GM19395 (cell line): ENCODE measurements around the gene C4BPA.

Source experiments
- ATAC-seq: cut with Tn5 transposase; IDR thresholded peaks from one replicate; pipeline ENCODE4 v1.9.1; 2021; ENCODE audit warnings: mild to moderate bottlenecking, moderate library complexity; ENCODE audit not compliant: unreplicated experiment

Gene C4BPA

DNA sequence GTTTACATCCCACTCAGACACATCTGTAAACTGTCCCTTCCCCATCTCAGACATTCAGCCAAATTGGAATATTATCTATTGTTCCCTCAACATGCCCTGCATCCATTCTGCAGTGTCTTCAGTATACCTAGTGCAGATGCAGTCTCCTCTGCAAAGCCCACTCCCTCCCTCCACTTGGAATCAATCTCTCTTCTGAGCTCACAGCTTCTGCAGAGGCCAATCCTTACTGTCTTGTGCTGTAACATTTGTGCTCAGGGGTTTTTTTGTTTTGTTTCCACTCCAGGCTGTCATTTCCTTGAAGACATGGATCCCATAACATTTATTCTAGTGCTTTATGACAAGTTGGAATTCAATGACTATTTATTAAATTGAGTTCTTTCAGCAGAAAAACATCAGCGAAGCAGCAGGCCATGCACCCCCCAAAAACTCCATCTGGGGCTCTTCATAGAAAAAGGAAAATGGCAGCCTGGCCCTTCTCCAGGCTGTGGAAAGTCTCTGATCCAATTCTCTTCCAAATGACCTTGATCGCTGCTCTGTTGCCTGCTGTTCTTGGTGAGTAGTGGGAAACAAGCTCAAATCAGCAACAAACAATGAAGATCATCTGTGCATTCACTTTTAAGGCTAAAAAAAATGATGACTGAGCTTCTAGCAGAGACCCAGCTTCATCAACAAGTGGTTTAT, 8.7 kb downstream of the C4BPA start:
- no peak for ATAC-seq

DNA sequence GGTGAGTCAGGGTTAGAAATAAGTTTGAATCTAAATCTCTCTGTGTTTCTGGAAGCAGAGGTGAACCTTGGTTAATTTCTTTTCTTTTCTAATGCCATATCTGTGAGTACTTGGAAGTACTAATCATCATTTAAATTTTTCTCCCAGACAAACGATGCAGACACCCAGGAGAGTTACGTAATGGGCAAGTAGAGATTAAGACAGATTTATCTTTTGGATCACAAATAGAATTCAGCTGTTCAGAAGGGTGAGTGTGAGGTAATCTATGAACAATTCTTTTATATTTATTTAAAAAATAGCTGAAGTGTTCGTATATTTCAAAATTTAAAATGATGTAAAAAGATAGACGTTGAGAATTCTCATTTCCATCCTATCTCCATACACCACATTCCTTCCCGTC, 11.2 kb downstream of the C4BPA start:
- no peak for ATAC-seq

DNA sequence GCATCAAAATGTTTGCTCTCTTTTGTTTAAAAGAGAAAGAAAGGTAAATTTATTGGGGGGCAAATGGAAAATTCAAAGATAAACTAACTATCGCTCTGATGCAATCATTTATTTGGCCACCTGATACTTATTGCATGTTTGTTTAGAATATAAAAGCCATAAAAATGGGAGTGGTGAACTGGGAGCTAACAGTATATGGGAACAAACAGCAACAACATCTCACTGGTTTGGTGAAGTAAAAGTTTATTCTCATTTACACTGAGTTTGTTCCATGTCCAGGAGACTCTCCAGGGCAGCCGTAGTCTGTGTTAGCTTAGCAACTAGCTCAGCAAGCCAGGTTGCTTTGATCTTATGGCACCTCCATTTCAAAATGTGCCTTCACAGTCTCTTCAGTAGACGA, 20.4 kb downstream of the C4BPA start:
- ATAC-seq, result no peak

DNA sequence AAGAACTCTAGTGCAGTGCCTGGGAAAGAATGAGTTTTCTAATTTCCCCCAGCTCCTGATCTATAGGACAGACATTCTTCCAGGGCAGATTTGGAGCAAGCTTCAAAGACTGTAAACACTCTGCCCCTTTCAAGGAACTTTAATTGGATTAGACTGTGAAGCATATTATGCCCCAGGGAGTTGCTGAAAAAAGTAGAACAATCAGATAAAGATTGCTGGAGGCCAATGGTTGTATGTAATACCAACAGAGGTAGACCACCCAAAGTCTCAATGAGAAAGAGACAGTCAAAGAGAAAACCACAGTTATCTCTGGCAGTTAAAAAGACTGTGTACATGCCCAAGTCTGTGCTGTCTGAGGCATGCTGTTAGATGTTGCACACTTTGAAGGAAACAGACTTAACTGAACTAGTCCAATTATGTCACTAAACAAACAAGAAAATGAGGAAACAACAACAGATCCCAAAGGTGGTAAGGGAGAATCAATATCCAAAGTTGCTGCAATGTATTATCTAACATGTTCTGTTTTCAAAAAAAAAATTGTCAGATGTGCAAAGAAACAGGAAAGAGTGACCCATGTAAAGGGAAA, 24.4 kb downstream of the C4BPA start:
- ATAC-seq, result no peak

DNA sequence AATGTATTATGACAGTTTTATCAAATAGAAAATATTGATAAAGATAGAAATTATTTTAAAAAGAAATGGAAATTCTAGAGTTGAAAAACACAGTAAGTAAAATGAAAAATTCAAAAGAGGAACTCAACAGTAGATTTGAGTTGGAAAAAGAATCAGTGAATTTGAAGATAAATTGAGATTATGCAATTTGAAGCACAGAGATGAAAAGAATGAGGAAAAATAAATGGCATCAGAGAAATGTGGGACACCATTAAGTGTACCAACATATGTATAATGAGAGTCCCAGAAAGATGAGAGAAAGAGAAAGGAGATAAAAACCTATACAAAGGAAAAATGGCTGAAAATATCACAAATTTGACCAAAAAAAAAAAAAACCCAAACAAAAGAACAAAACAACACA, 25.0 kb downstream of the C4BPA start:
- no peak for ATAC-seq

DNA sequence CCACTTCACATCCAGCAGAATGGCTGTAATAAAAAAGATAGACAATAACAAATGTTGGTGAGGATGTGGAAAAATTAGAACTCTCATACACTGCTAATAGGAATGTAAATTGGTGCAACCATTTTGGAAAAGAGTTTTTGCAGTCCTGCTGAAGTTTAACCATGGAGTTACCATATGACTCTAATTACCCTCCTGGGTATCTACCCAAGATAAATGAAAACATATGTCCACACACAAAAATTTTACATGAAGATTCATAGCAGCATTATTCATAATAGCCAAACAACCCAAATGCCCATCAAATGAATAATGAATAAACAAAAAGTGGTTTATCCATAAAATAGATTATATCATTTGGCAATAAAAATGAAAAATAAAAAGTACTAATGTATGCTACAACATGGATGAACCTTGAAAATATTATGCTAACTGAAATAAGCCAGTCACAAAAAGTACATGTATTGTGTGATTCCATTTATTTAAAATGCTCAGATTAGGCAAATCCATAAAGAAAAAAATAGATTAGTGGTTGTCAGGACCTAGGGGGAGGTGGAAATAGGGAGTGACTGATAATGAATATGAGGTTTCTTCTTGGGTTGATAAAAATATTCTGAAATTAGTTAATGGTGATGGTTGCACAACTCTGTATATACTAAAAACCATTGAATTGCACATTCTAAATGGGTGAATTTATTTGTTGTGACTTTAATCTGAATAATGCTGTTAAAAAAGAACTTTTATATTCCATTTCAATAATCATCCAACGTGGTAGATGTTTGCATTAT, 26.4 kb downstream of the C4BPA start:
- ATAC-seq, result no peak

DNA sequence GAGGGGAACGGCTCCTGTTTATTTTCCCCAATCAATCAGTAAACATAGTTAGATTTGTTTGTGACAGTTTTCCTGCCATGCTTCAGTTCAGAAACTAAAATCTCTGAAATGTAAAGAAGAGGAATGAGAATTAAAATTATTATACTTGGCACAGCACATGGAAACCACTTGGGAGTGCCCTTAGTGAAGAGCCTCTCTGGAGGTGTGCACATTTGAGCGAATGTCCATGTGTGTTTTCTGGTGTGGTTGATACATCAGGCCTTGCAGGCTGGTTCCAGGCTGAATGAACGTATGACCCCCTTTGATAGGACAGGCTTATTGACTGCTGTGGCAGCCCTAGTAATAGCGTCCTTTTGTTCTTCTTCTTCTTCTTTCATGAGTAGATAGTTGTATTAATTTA, 27.1 kb downstream of the C4BPA start:
- ATAC-seq, result no peak

DNA sequence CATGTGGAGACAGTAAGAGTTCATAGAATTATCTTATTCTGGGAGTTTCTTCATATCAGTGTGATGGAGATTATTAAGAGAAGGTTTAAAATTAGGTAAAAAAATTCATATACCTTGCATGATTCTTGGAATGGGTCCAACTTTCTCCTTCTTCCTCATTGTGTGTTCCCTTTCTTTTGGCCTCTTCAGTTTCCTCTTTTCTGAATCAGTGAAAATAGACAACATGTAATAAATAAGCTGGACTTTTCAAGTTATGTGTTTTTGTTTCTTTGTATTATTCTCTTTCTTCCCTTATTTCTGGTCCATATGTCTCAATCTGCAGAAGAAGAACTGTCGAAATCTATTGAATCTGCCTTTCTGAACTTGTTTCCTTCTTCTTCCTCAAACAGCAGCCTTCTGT, 30.5 kb downstream of the C4BPA start:
- no peak for ATAC-seq

DNA sequence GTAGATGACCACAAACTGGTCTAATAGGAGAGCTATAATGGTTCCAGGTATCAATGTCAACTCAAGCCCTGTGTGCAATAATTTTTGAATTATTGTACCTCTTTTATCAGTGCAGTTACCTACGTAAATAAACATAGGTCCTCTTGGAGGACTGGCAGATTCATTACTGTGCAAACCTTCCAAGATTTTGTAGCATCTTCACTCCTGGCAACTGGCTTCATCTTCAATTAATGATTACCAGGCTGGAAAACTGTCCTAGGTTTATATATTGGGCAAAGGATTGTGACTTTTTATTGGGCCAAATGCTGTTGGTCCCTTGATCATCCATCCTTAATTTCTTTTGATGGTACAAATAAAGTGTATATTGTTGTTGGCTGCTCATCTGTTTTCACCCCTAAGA, 35.6 kb downstream of the C4BPA start:
- no peak for ATAC-seq

DNA sequence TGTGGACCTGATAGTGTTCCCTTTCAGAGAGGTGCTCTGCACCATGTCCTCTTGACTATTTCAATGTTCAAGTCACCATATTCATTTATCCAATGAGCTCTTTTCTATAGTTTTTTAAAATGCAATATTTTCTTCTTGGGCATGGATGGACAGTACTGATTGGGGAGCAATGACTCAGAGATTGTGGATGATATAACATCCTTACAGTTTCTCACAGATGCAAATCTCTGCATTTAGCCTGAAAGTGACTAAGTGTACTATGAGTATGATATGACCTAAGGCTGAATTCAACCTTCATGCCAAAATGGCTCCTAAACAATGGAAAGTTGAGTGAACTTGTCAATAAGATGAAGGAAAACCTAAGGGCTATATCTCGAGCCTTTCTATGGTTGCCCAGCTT, 36.5 kb downstream of the C4BPA start:
- no peak for ATAC-seq

DNA sequence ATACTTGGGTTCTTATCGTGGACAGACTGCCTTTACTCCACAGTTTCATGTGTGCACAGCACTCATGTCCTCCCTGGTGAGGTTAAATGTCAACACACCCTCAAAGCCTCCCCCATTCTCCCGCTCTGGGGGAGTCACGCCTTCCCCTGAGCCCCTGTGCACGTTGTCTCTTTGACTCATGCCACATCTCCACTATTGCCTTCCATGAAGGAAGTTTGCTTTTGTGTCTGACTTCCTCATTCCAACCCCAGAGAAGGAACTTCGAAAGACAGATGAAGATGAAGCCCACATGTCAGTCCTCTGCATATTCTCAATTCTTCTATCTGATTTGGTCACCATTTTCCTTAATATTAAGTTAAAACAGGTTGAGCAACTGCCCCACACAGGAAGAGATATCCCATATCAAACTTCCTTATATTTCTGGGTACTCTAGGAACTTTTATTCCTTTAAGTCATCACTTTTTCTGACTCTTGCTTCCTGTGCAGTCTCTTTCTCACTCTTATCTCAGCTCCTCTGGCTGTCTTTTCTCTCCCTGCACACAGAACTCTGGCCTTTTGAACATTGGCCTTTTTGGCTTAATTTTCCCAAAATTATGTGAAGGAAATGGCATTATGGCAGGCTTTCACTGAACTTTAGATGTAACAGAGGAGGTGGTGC, 41.5 kb downstream of the C4BPA start:
- ATAC-seq, result no peak

DNA sequence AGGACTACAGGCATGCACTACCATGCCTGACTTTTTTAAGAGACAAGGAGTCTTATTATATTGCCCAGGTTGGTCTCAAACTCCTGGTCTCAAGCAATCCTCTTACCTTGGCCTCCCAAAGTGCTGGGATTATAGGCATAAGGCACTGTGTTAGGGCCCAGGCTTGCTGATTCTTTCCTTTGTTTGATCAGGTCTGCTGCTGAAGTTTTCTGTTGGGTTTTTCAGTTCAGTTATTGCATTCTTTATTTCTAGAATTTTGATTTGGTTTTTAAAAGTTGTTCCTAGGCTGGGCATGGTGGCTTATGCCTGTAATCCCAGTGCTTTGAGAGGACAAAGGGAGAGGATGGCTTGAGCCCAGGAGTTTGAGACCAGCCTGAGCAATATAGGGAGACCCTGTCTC, 47.9 kb downstream of the C4BPA start:
- no peak for ATAC-seq

DNA sequence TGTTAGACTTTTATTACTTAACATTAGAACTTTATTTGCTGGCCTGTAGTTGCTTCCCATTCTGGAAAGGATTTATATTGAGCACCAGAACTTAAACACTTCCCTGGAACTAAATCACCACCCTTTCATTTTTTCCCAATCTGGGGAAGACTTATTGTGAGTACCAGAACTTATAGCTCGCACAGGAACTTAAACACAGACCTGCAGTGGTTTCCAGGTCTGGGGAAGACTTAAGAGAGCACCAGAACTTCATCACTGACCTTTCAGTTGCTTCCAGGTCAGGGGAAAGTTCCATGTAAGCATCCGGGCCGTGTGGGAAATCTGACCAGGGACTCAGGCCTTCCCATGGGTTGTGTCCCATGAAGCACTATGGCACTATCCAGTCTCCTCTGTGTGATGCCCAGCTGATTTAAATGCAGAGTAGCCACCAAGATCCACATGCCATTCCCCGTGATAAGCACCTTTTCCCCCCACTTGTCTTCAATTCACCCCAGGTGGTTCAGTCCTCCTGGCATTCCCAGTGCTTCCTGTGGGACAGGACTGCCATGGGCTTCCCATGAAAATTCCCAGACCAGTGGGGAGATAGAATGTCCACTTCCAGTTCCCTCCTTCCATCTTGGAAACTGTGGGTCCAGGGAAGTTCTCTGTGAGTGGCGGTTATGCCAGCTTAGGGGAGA, 48.9 kb downstream of the C4BPA start:
- no peak for ATAC-seq

DNA sequence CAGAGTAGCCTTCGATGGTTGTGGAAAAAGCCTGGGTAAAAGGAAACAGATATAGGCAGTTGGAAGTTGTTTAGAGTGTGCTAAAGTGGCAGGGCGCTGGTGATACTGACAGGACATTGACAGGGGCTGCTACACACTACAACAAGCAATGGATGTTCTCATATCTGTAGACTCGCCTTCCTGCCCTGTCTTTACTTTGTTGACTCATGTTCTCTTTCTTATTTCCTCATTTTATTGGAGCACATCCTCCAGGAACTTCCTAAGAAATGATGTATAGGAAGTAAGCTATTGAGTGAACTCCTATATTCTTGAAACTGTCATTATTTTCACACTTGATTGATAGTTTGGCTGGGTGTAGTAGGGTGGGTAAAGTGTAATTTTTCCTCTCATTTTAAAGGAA, 51.0 kb downstream of the C4BPA start:
- ATAC-seq, result no peak

DNA sequence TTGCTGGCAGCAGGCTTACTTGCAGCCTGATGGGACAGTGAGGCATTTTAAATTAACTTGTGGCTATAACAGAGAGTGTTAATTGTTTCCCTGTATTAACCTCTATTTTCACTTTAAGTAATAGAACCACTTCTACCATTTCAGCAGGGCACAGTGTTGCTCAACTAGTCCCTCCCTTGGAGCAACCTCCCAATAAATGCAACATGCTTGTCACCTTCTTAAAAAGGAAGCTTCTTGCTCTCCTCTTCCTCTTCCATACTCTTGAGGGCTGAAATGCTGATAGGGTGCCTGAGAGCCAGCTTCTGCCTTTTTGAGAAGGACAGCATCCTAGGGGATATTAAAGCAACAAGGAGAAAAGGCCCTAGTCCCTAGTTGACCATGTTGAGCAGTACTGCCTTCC, 52.1 kb downstream of the C4BPA start:
- no peak for ATAC-seq

DNA sequence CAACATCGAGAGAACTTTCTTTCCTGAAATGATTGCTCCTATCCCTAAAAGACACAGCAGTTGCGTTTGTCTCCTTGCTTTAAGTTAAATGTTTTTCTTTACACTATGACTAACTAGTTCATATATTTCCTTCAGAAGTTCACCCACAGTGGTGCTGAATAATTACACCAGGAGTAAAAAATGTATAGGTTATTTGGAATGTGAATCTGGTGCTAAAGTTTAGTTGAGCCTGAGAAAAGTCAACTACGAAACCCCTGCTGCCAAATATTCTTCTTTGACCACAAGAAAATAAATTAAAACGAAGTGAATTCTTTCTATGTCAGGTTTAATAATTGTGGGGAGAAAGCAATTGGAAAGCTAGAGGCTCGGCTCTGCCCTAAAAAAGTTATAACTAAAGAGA, 52.8 kb downstream of the C4BPA start:
- no peak for ATAC-seq

DNA sequence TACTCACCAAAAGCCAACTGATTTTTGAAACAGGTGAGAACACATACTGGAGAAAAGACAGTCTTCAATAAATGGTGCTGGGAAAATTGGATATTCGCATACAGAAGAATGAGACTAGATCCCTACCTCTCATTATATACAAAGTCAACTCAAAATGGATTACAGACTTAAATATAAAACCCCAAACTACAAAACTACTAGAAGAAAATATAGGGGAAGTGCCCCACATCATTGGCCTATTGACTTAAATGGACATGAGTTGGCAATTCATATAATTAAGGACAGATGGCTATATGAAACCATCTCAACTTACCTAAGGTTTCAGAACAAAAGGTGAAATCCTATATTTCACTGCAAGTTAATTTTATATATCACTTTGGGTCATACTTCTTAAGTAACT, 60.1 kb downstream of the C4BPA start:
- no peak for ATAC-seq

DNA sequence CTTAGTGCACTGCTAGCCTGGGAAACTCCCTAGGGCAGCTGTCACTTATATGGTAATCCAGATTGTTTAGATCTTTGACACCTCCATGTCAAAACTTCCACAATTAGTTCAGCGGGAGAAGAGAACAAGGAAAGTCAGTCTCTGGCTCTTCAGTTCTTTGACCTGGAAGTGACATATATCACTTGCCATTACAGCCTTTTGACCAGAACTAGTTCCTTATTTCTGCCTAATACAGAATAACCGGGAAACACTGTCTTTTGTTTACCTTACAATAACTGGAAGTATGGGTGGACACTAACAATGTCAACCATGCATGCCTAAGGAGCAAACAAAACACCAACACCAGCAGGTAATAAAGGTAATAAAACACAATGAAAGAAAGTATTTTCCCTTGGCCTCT, 68.3 kb downstream of the C4BPA start:
- ATAC-seq, result no peak

DNA sequence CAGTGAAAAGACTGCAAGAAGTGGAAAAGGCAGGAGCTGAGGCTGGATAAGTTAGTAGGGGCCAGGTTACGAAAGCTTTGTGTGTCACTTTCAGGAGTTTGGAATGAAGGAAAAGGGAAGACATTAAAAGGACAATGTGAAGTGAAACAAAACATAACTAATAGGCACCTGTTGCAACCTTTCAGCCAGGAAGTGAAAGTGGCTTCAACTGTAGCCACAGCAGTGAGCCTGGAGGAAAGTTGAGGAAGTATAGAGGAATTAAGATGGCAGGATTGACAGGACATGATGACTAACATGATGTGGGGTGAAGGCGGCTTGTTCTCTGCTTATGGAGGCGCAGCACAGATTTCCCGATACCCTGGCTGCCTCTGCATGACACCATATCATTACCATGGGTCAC, 68.9 kb downstream of the C4BPA start:
- no peak for ATAC-seq

DNA sequence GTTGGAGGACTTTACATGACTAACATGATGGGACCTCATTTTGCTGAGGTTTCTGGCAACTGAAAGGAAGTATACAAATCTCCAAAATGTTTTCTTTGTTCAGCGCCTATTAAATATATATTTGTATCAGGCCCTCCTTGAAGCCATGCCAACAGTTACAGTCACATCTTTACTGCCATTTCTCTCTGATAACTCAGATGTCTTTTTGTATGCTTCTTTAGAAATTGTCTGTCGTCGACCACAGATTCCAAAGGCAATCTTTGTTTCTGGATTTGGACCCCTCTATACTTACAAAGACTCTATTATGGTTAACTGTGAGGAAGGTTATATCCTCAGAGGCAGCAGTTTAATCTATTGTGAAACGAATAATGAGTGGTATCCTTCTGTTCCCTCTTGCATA, 69.4 kb downstream of the C4BPA start:
- no peak for ATAC-seq

DNA sequence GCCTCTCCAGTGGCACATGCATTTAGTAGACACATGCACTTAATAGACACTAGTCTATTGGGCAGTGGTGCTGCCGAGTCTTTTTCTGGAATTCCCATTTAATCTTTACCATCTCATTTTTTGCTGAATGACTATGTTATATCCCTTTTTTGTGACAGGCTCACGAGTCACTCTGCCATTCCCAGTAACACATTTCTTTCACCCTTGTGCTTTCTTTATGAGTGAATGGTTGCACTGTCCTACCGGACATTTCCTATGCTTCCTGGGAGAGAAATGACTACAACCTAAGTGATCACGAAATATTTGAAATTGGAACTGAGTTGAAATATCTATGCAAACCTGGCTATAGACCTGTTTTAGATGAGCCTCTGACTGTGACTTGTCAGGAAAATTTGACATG, 70.9 kb downstream of the C4BPA start:
- ATAC-seq, result no peak
